HEK293 (cell line): Measurements from ENCODE around the gene LIN52.

ENCODE experiments used
- CTCF ChIP-seq: fragments of 450-650 bp; formaldehyde crosslinking; IDR thresholded peaks from 2 replicates; pipeline ENCODE4 v1.5.1; 2016; ENCODE audit warnings: missing biosample characterization, missing genetic modification characterization
- MYNN ChIP-seq: fragments of 450-650 bp; formaldehyde crosslinking; IDR thresholded peaks from 2 replicates; pipeline ENCODE4 v1.5.1; 2016; ENCODE audit warnings: missing biosample characterization, missing genetic modification characterization, borderline replicate concordance
- PRDM1 ChIP-seq: fragments of 450-650 bp; formaldehyde crosslinking; IDR thresholded peaks from 2 replicates; pipeline ENCODE4; 2016; ENCODE audit warnings: missing biosample characterization, missing genetic modification characterization
- YY1 ChIP-seq: fragments of 450-650 bp; formaldehyde crosslinking; IDR thresholded peaks from 2 replicates; pipeline ENCODE4 v1.5.1; 2018; ENCODE audit warnings: missing biosample characterization, missing genetic modification characterization
- ZFP41 ChIP-seq: fragments of 450-650 bp; formaldehyde crosslinking; IDR thresholded peaks from 2 replicates; pipeline ENCODE4 v1.5.1; 2016; ENCODE audit warnings: missing biosample characterization, missing genetic modification characterization, borderline replicate concordance
- ZNF174 ChIP-seq: fragments of 450-650 bp; formaldehyde crosslinking; IDR thresholded peaks from 2 replicates; pipeline ENCODE4 v1.5.0; 2017; ENCODE audit warnings: missing biosample characterization, mild to moderate bottlenecking, missing genetic modification characterization
- ZNF18 ChIP-seq: fragments of 450-650 bp; formaldehyde crosslinking; IDR thresholded peaks from 2 replicates; pipeline ENCODE4 v1.5.1; 2016; ENCODE audit warnings: missing biosample characterization, missing genetic modification characterization
- TF ChIP-seq, protein P1 (sequence below): fragments of 450-650 bp; IDR thresholded peaks from 2 replicates; pipeline ENCODE4 v1.5.1; 2018; ENCODE audit warnings: missing biosample characterization, missing genetic modification characterization
- TF ChIP-seq, protein P2 (sequence below): fragments of 450-650 bp; formaldehyde crosslinking; IDR thresholded peaks from 2 replicates; pipeline ENCODE4 v1.5.1; 2016; ENCODE audit warnings: missing biosample characterization, missing genetic modification characterization

- TF ChIP-seq ZNF18 (no peak), PRDM1 (tag by site-specific recombination) (no peak), CTCF (no peak), ZFP41 (no peak), ZNF174 (tag by site-specific recombination) (no peak), MYNN (tag by site-specific recombination) (no peak), YY1 (tag by site-specific recombination) (no peak)
- TF ChIP-seq, protein P1, sequence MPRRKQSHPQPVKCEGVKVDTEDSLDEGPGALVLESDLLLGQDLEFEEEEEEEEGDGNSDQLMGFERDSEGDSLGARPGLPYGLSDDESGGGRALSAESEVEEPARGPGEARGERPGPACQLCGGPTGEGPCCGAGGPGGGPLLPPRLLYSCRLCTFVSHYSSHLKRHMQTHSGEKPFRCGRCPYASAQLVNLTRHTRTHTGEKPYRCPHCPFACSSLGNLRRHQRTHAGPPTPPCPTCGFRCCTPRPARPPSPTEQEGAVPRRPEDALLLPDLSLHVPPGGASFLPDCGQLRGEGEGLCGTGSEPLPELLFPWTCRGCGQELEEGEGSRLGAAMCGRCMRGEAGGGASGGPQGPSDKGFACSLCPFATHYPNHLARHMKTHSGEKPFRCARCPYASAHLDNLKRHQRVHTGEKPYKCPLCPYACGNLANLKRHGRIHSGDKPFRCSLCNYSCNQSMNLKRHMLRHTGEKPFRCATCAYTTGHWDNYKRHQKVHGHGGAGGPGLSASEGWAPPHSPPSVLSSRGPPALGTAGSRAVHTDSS = no peak
- TF ChIP-seq, protein P2, sequence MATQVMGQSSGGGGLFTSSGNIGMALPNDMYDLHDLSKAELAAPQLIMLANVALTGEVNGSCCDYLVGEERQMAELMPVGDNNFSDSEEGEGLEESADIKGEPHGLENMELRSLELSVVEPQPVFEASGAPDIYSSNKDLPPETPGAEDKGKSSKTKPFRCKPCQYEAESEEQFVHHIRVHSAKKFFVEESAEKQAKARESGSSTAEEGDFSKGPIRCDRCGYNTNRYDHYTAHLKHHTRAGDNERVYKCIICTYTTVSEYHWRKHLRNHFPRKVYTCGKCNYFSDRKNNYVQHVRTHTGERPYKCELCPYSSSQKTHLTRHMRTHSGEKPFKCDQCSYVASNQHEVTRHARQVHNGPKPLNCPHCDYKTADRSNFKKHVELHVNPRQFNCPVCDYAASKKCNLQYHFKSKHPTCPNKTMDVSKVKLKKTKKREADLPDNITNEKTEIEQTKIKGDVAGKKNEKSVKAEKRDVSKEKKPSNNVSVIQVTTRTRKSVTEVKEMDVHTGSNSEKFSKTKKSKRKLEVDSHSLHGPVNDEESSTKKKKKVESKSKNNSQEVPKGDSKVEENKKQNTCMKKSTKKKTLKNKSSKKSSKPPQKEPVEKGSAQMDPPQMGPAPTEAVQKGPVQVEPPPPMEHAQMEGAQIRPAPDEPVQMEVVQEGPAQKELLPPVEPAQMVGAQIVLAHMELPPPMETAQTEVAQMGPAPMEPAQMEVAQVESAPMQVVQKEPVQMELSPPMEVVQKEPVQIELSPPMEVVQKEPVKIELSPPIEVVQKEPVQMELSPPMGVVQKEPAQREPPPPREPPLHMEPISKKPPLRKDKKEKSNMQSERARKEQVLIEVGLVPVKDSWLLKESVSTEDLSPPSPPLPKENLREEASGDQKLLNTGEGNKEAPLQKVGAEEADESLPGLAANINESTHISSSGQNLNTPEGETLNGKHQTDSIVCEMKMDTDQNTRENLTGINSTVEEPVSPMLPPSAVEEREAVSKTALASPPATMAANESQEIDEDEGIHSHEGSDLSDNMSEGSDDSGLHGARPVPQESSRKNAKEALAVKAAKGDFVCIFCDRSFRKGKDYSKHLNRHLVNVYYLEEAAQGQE (tag by site-specific recombination) = no peak
Observed at GRCh38 chr14:74219277-74220205, 134.8 kb downstream of the LIN52 start.
